AG09319 (cell line): ENCODE results near the gene SFMBT2.

Experiments used
- DNase-seq: peaks from one replicate; pipeline ENCODE4 v3.0.0-alpha.2; 2010; ENCODE audit warnings: low read depth; ENCODE audit errors: extremely low read depth
- TF ChIP-seq, protein P1 (sequence below): IDR thresholded peaks from 2 replicates; pipeline ENCODE4 v1.5.1; 2011; ENCODE audit warnings: low read depth, mild to moderate bottlenecking, inconsistent platforms, low read length, moderate library complexity

SFMBT2 gene

DNA sequence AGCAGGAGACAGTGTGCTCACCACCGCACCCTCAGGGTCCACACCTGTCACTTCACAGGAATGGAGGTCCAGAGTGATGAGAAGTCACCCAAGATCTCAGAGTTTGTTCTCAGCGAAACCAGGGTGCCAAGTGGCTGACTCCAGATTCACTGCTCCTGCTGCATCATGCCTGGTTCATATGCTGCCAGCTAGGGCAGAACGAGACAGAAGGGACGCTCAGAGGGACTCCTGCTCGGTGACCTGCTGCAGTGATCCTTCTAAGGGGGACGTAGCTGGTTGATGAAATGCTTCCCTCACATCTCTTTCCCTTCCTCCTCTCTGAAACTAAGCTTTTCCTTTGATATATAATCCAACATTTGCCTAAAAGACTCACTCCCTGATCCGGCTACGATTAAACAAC, 248.5 kb downstream of the SFMBT2 start:
- TF ChIP-seq, protein P1, sequence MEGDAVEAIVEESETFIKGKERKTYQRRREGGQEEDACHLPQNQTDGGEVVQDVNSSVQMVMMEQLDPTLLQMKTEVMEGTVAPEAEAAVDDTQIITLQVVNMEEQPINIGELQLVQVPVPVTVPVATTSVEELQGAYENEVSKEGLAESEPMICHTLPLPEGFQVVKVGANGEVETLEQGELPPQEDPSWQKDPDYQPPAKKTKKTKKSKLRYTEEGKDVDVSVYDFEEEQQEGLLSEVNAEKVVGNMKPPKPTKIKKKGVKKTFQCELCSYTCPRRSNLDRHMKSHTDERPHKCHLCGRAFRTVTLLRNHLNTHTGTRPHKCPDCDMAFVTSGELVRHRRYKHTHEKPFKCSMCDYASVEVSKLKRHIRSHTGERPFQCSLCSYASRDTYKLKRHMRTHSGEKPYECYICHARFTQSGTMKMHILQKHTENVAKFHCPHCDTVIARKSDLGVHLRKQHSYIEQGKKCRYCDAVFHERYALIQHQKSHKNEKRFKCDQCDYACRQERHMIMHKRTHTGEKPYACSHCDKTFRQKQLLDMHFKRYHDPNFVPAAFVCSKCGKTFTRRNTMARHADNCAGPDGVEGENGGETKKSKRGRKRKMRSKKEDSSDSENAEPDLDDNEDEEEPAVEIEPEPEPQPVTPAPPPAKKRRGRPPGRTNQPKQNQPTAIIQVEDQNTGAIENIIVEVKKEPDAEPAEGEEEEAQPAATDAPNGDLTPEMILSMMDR, result no peak
- DNase-seq, result no peak

DNA sequence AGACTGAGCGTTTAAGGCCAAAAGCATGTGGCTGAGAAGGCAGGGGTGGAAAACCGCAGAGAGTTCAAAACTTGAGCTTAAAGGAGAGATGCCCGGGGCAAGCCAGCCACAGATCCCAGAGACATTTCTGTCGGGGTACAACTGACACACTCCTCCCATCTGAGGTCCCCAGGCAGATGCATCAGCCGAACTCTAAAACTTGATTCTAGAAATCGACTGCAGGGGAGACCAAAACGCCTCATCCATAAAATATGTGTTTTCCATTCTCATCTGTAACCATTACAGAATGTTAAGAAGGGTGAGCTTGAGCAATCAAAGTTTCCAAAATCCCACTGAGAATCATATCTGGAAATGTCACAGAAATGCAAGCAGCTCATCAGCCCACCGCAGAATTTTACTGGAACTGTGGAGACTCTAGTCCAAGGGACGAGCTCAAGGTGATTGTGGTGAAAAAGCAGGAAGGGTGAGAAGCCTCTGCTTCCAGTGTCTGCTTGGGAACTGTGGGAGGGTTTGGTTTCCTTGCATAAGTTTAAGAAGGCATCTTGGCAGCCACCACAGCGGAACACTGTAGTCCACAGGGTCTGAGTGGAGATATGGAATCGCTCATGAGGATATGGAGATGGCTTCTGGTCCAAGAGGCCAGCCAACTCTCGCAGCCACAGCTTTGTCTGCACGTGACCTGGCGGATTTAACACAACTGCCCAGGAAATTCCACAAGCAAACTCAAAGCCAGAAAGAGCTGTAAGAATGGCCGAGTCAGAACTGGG, 249.2 kb downstream of the SFMBT2 start:
- TF ChIP-seq, protein P1, result no peak
- DNase-seq, result no peak

DNA sequence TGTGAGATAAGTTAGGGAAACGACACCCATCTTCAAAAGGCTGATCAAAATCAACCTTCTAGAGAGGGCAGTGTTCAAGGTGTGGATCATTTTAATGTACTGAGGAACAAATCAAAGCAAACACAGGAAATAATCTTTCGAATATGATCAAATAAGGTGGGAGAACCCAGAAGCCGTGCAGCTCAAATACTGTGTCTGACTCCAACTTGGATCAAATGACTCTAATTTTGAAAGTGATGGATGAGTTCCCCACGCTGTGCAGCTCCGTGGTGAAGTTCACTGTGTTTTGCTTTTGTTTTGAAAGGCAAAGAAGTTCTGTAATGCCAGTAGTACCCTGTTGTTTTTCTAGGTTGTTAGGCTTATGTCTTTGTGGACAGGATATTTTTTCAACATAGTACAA, 250.9 kb downstream of the SFMBT2 start:
- TF ChIP-seq, protein P1, result no peak
- no peak for DNase-seq

DNA sequence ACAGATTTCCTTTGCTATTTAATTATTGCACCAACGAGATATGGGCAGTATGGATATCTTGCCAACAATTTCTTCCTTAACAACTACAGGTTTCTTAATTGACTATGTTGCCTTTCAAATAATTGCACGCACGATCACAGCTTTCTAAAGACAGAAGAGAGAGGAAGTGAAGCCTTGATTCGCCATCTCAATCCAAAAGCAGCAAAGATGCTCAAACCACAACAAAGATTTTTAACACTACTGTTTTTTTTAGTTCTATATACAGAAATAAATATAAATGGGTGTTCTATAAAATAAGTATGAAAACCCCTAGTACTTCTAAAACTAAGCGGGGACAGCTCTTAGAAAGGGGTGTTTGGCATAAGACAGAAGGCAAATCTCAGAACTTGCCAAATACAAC, 251.3 kb downstream of the SFMBT2 start:
- TF ChIP-seq, protein P1, result no peak
- DNase-seq, result no peak

DNA sequence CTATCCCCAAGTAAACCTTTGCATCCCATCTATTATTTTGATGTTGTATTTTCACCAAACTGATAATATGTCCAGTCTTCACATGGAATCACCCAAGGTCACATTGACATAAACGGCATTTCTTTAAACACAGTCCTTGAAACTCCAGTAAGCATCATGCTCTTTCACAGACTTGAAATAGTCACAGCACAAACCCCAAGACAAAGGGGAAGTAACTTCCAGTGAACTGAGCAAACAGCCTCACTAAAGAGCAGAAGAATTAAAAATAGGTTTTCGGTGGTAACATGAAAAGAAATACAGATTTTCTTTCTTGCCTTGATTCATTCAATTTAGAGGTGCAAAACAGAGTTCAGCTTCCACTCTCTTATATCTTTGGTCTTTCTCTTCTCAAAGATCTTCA, 253.7 kb downstream of the SFMBT2 start:
- DNase-seq, result no peak
- TF ChIP-seq, protein P1, result no peak

DNA sequence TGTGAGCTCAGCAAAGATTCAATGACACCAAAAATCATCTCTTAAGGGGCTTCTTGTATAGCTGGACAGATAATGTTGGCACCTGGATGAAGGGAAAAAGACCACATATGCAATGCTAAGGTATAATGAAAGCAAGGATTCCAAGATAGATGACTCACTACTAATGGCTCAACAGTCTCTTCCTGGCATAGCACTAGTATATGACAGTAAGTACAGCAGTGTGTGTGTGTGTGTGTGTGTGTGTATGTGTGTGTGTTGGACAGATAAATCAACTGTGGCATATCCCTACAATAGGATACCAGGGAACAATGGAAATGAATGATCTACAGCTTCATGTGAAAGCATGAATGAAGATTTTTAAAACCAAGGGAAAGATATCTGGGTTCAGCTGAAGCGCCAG, 257.1 kb downstream of the SFMBT2 start:
- TF ChIP-seq, protein P1, result no peak

DNA sequence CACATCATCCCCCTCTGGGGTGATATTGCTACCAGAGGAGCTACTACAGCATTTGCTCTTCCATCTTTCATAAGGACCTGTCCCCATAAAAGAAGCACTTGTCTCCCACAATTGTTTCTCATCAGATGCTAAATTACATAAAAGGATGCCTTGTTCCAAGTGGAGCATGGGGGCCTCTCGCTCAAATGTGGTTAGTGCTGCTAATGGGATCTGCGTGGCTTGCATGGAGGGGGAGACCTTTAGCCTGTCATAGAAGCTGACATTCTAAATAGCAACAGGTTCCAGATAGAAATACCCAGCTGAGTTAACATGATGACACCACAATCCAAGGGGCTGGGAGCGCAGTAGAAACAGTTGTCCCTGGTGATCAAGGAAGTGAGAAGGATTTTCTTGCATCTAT, 257.9 kb downstream of the SFMBT2 start:
- TF ChIP-seq, protein P1, result no peak
- no peak for DNase-seq

More for the DNA sequence above, 257.1 kb downstream of the SFMBT2 start:
- DNase-seq, result no peak
